Kidney (tissue), 14 donors: ENCODE results near the gene HOXA13. TPM values are rescaled to one million over a fixed set of nuclear protein-coding genes. Genes with fewer than 3 reads are reported as not detected.

Source experiments
- DNase-seq, 5 donors: peaks; one replicate each; pipeline ENCODE4 v3.0.0-alpha.2; 2013 to 2020
- FAIRE-seq: peaks from 2 replicates; lab custom pipeline; 2012; peaks lifted over from hg19 to GRCh38; lab: Jason Lieb, UNC
- H3K27ac ChIP-seq, 2 donors: one replicate each; pipeline ENCODE4 v1.7.0; 2013; ENCODE audit warnings: low read depth in 2 of 2, low read length in 2 of 2, inconsistent platforms in 1 of 2
- H3K27me3 ChIP-seq: one replicate; pipeline ENCODE4 v1.7.1; 2013; ENCODE audit warnings: low read length, inconsistent platforms; ENCODE audit not compliant: control insufficient read depth, insufficient read depth
- H3K36me3 ChIP-seq, 3 donors: one replicate each; pipeline versions ENCODE4 v1.7.0 to v1.7.1; 2013; ENCODE audit warnings: low read length in 3 of 3, control low read depth in 1 of 3, inconsistent platforms in 1 of 3; ENCODE audit not compliant: insufficient read depth in 3 of 3, control insufficient read depth in 2 of 3
- H3K4me1 ChIP-seq, 3 donors: one replicate each; pipeline versions ENCODE4 v1.7.0 to v1.7.1; 2013; ENCODE audit warnings: low read length in 3 of 3, inconsistent platforms in 1 of 3, low read depth in 1 of 3; ENCODE audit not compliant: control insufficient read depth in 2 of 3, insufficient read depth in 2 of 3
- H3K4me3 ChIP-seq, 3 donors: one replicate each; pipeline versions ENCODE4 v1.7.0 to v1.8.1; 2013; ENCODE audit warnings: low read length in 3 of 3, control low read depth in 1 of 3, inconsistent platforms in 1 of 3
- H3K9ac ChIP-seq, 3 donors: one replicate each; pipeline versions ENCODE4 v1.7.0 to v1.7.1; 2013; ENCODE audit warnings: low read length in 3 of 3, control low read depth in 1 of 3, inconsistent platforms in 1 of 3
- H3K9me3 ChIP-seq, 3 donors: one replicate each; pipeline versions ENCODE4 v1.7.0 to v1.7.1; 2013; ENCODE audit warnings: low read length in 3 of 3, control low read depth in 1 of 3, inconsistent platforms in 1 of 3; ENCODE audit not compliant: control insufficient read depth in 2 of 3, insufficient read depth in 1 of 3
- CTCF ChIP-seq: IDR thresholded peaks from 3 replicates; pipeline ENCODE4 v1.5.1; 2012; ENCODE audit warnings: mild to moderate bottlenecking, moderate library complexity, borderline replicate concordance; ENCODE audit not compliant: insufficient read depth; ENCODE audit errors: extremely low read depth
- intact Hi-C: fragments of 100-400 bp; cut with DNase I; formaldehyde crosslinking; loops from one replicate; pipeline ENCODE4 v1.11.1; 2022
- polyA plus RNA-seq: library from polyadenylated mRNA; stranded (reverse); fragments of 350-450 nt; fragmentation: Illumina TruSeq; extraction: RNeasy Lipid Tissue Mini Kit (QIAGEN cat#74804); gene quantifications from one replicate; pipeline ENCODE4 v1.2.3, GENCODE V29; 2014; ENCODE audit warnings: low read depth, low replicate concordance; ENCODE audit not compliant: insufficient read depth
- total RNA-seq: library from RNA; stranded (reverse); fragmentation: NEBNext Ultra II Directional; extraction: Animal tissue kit (Norgen Biotek cat#: 25700); gene quantifications from one replicate; pipeline ENCODE4 v1.2.1, GENCODE V29; 2021
- donor health status: control.
- donor health status: control.
- donor health status: control.
- donor health status: control.
- donor health status: control.
- donor health status: DM: yes; HTN: yes; CAD: no.
- donor health status: Normal renal cell carcinoma (clear cell type).

The HOXA13 gene
- total and polyA plus RNA-seq, 2 donors from 2014 or later = 0.17 to 0.44 TPM

DNA sequence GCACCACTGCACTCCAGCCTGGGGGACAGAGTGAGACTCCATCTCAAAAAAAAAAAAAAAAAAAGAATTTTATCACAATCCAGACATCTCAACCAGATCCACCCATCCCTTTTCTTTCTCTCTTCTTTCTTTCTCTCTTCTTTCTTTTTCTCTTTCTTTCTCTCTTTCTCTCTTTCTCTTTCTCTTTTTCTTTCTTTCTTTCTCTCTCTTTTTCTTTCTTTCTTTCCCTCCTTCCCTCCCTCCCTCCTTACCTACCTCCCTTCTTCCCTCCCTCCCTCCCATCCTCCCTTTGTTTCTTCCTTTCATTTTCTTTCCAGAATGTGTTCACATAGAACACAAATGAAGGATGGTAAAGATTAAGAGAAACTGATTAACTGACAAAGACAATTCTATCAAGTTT, 18.1 kb upstream of the HOXA13 start:
- DNase-seq (no peak), FAIRE-seq (no peak)
- no peak for TF ChIP-seq CTCF
- peaks cover 67% of the 10 kb centered on the region for H3K27me3 ChIP-seq
- H3K36me3 ChIP-seq = no peaks in the 10 kb centered on the region
- no peaks in the 10 kb centered on the region for H3K4me1 ChIP-seq
- H3K4me3 ChIP-seq = no peak overlapping the region
- H3K9me3 ChIP-seq = no peaks in the 10 kb centered on the region
- no peak overlapping the region for H3K27ac ChIP-seq
- intact Hi-C loops = no loop called here
- no peak overlapping the region for H3K9ac ChIP-seq

DNA sequence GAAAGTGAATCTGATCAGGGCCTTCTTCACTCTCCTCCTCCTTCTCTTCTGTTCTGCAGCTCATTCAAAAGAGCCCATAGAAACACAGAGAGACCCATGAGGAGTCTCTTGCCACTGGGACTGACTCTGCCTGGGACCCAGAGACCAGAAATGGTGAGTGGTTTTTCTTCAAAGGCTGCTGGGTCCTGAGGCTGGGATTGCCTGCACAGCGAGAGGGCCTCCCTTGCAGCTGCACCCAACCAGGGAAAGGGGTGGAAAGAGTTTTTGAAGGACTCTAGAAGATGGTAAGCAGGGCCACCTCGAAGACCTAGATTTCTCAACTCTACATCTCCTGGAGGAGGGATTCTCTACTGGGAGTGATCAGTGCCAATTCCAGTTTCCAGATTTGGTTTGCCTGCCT, 15.5 kb upstream of the HOXA13 start:
- intact Hi-C loops = no loop called here
- DNase-seq = no peak
- no peak overlapping the region for H3K4me3 ChIP-seq
- peaks cover 0 to 6% (median 0%) of the 10 kb centered on the region in 3 donors for H3K4me1 ChIP-seq
- H3K9me3 ChIP-seq = no peaks in the 10 kb centered on the region
- FAIRE-seq = no peak
- H3K9ac ChIP-seq = no peak overlapping the region
- no peak for TF ChIP-seq CTCF
- H3K36me3 ChIP-seq = no peaks in the 10 kb centered on the region
- peaks cover 66% of the 10 kb centered on the region for H3K27me3 ChIP-seq
- no peak overlapping the region for H3K27ac ChIP-seq

- no peaks in the 10 kb centered on the region for H3K36me3 ChIP-seq
- peaks cover 60% of the 10 kb centered on the region for H3K27me3 ChIP-seq
- no peaks in the 10 kb centered on the region for H3K9me3 ChIP-seq
- H3K27ac ChIP-seq = no peak overlapping the region
- DNase-seq = no peak
- intact Hi-C loops = no loop called here
- H3K4me3 ChIP-seq = no peak overlapping the region
- H3K4me1 ChIP-seq = peaks cover 0 to 6% (median 0%) of the 10 kb centered on the region in 3 donors
- no peak overlapping the region for H3K9ac ChIP-seq
- TF ChIP-seq CTCF = no peak
- FAIRE-seq = no peak
Measured at GRCh38 chr7:27214239-27214950, 14.5 kb upstream of the HOXA13 start.
